H9 (cell line): Measurements from ENCODE around the gene AXIN2. TPM values are rescaled to one million over a fixed set of nuclear protein-coding genes. Genes with fewer than 3 reads are reported as not detected.

ENCODE experiments used
- DNase-seq: peaks from one replicate; pipeline ENCODE4 v3.0.0-alpha.2; 2017
- H2AFZ ChIP-seq: one replicate; pipeline ENCODE4 v1.6.1; 2013; ENCODE audit warnings: mild to moderate bottlenecking, low read length, control low read depth, moderate library complexity
- H2AK5ac ChIP-seq: 2 replicates; pipeline ENCODE4 v1.6.1; 2013; ENCODE audit warnings: low read length, control low read depth, mixed read lengths; ENCODE audit not compliant: insufficient read length
- H2BK120ac ChIP-seq: one replicate; pipeline ENCODE4 v1.6.1; 2013; ENCODE audit warnings: low read depth, mild to moderate bottlenecking, low read length, control low read depth, inconsistent platforms; ENCODE audit not compliant: poor library complexity, severe bottlenecking
- H2BK12ac ChIP-seq: 2 replicates; pipeline ENCODE4 v1.6.1; 2013; ENCODE audit warnings: low read length, control low read depth, mixed read lengths, low read depth; ENCODE audit not compliant: insufficient read length
- H2BK15ac ChIP-seq: 2 replicates; pipeline ENCODE4 v1.6.1; 2013; ENCODE audit warnings: low read depth, low read length, control low read depth
- H2BK20ac ChIP-seq: one replicate; pipeline ENCODE4 v1.6.1; 2013; ENCODE audit warnings: low read depth, mild to moderate bottlenecking, low read length, control low read depth, inconsistent platforms; ENCODE audit not compliant: poor library complexity, severe bottlenecking
- H2BK5ac ChIP-seq: 2 replicates; pipeline ENCODE4 v1.6.1; 2013; ENCODE audit warnings: low read length, control low read depth, mixed read lengths; ENCODE audit not compliant: insufficient read length
- H3K14ac ChIP-seq: 2 replicates; pipeline ENCODE4 v1.6.1; 2013; ENCODE audit warnings: low read length, control low read depth; ENCODE audit not compliant: insufficient read depth
- H3K18ac ChIP-seq: 2 replicates; pipeline ENCODE4 v1.6.1; 2013; ENCODE audit warnings: low read depth, mild to moderate bottlenecking, mixed read lengths, low read length, control low read depth; ENCODE audit not compliant: insufficient read length
- H3K23ac ChIP-seq: 2 replicates; pipeline ENCODE4 v1.6.1; 2013; ENCODE audit warnings: low read length, control low read depth, mixed read lengths, low read depth; ENCODE audit not compliant: insufficient read length
- H3K23me2 ChIP-seq: 2 replicates; pipeline ENCODE4 v1.6.1; 2013; ENCODE audit warnings: low read depth, mild to moderate bottlenecking, mixed read lengths, low read length, control low read depth; ENCODE audit not compliant: insufficient read length, poor library complexity, severe bottlenecking
- H3K27ac ChIP-seq: 2 replicates; pipeline ENCODE4 v1.5.1; 2013; ENCODE audit warnings: low read length, control low read depth, mixed read lengths, low read depth; ENCODE audit not compliant: insufficient read length
- H3K27me3 ChIP-seq: 2 replicates; pipeline ENCODE4 v1.6.1; 2013; ENCODE audit warnings: low read length, control low read depth, inconsistent platforms; ENCODE audit not compliant: insufficient read depth
- H3K4ac ChIP-seq: 2 replicates; pipeline ENCODE4 v1.6.1; 2013; ENCODE audit warnings: low read depth, mild to moderate bottlenecking, control low read depth, inconsistent platforms, low read length, moderate library complexity
- H3K4me1 ChIP-seq: 2 replicates; pipeline ENCODE4 v1.6.1; 2013; ENCODE audit warnings: low read length, control low read depth, inconsistent platforms; ENCODE audit not compliant: insufficient read depth
- H3K4me2 ChIP-seq: 2 replicates; pipeline ENCODE4 v1.6.1; 2013; ENCODE audit warnings: low read length, control low read depth, mixed read lengths; ENCODE audit not compliant: insufficient read length, insufficient read depth
- H3K56ac ChIP-seq: 2 replicates; pipeline ENCODE4 v1.6.1; 2013; ENCODE audit warnings: low read depth, mild to moderate bottlenecking, mixed read lengths, low read length, control low read depth; ENCODE audit not compliant: insufficient read length
- H3K79me1 ChIP-seq: 2 replicates; pipeline ENCODE4 v1.6.1; 2013; ENCODE audit warnings: low read depth, mild to moderate bottlenecking, moderate library complexity, low read length, control low read depth, inconsistent platforms; ENCODE audit not compliant: insufficient read depth, poor library complexity, severe bottlenecking
- H3K79me2 ChIP-seq: 2 replicates; pipeline ENCODE4 v1.6.1; 2013; ENCODE audit warnings: low read length, control low read depth, inconsistent platforms; ENCODE audit not compliant: insufficient read depth
- H3K9ac ChIP-seq: 2 replicates; pipeline ENCODE4 v1.6.1; 2013; ENCODE audit warnings: low read length, control low read depth, mixed read lengths; ENCODE audit not compliant: insufficient read length; ENCODE audit errors: extremely low read depth
- H3K9me3 ChIP-seq: one replicate; pipeline ENCODE4 v1.6.1; 2013; ENCODE audit warnings: low read depth, low read length, inconsistent platforms; ENCODE audit not compliant: control insufficient read depth
- H3T11ph ChIP-seq: one replicate; pipeline ENCODE4 v1.6.1; 2013; ENCODE audit warnings: mild to moderate bottlenecking, low read length, control low read depth, inconsistent platforms
- H4K20me1 ChIP-seq: one replicate; pipeline ENCODE4 v1.6.1; 2013; ENCODE audit not compliant: control insufficient read depth, insufficient read length, insufficient read depth
- H4K5ac ChIP-seq: 2 replicates; pipeline ENCODE4 v1.6.1; 2013; ENCODE audit warnings: low read depth, mild to moderate bottlenecking, mixed read lengths, low read length, control low read depth; ENCODE audit not compliant: insufficient read length
- H4K8ac ChIP-seq: replicated peaks from 2 replicates; pipeline ENCODE4 v1.6.1; 2013; ENCODE audit warnings: low read length, control low read depth, mixed read lengths, low read depth; ENCODE audit not compliant: insufficient read length
- H4K91ac ChIP-seq: 2 replicates; pipeline ENCODE4 v1.6.1; 2013; ENCODE audit warnings: low read depth, mild to moderate bottlenecking, moderate library complexity, mixed read lengths, low read length, control low read depth; ENCODE audit not compliant: insufficient read length
- H3K27ac Mint-ChIP-seq, 3 experiments: 2 replicates in 2 of 3; 3 replicates in 1 of 3; pipeline ENCODE4 v1.8.0; 2020 to 2021; ENCODE audit warnings: mixed read lengths in 3 of 3, mild to moderate bottlenecking in 1 of 3, moderate library complexity in 1 of 3
- H3K27me3 Mint-ChIP-seq: 2 replicates; pipeline ENCODE4 v1.8.0; 2021; ENCODE audit warnings: low read depth, mild to moderate bottlenecking, moderate library complexity, mixed read lengths
- H3K36me3 Mint-ChIP-seq, 3 experiments: 2 replicates in 2 of 3; 3 replicates in 1 of 3; pipeline ENCODE4 v1.8.0; 2020 to 2021; ENCODE audit warnings: low read depth in 3 of 3, mixed read lengths in 3 of 3; ENCODE audit not compliant: insufficient read depth in 1 of 3
- H3K4me1 Mint-ChIP-seq, 2 experiments: 2 replicates each; pipeline ENCODE4 v1.8.0; 2020; ENCODE audit warnings: mixed read lengths in 2 of 2
- H3K4me3 Mint-ChIP-seq, 2 experiments: 2 replicates in 1 of 2; 3 replicates in 1 of 2; pipeline ENCODE4 v1.8.0; 2020 to 2021; ENCODE audit warnings: mild to moderate bottlenecking in 2 of 2, mixed read lengths in 2 of 2, moderate library complexity in 1 of 2
- H3K9me3 Mint-ChIP-seq, 2 experiments: 2 replicates in 1 of 2; 3 replicates in 1 of 2; pipeline ENCODE4 v1.8.0; 2020; ENCODE audit warnings: mild to moderate bottlenecking in 2 of 2, mixed read lengths in 2 of 2, moderate library complexity in 1 of 2
- WGBS: extraction: QIAGEN DNeasy Blood & Tissue Kit; methylation state at CpG from one replicate; pipeline ENCODE4 v1.1.7; 2013; ENCODE audit warnings: missing lambda C conversion rate, low lambda C conversion rate, mixed read lengths; ENCODE audit not compliant: insufficient read length; ENCODE audit errors: extremely low coverage; 5-methylcytosine and 5-hydroxymethylcytosine counted together
- total RNA-seq: library from RNA; stranded (reverse); gene quantifications from 2 replicates; pipeline ENCODE4 v1.2.1, GENCODE V29; 2021
- TF ChIP-seq, protein P1 (sequence below): fragments of 200-600 bp; sonication (generic); conservative IDR thresholded peaks from 3 replicates; pipeline ENCODE4 v1.8.0; 2021; ENCODE audit warnings: antibody characterized with exemption, mild to moderate bottlenecking

Gene AXIN2
- total RNA-seq, 1 experiment from 2014 or later = 35.0 TPM

DNA sequence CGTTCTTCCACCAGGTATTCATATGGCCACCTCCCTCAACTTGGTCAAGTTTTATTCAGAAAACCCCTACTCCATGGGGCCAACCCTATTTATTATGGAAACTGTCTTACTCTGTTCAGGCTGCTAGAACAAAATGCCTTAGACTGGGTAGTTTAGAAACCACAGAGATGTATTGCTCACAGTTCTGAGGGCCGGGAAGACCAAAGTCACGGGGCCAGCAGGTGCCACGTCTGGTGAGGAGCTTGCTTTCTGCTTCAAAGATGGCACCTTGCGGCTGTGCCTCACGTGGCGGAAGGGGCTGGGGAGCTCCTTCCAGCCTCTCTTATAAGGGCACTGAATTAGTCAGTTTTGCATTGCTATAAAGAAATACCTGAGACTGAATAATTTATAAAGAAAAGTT lies 74.3 kb downstream of the AXIN2 start:
- Mint-ChIP-seq H3K27ac (no peak overlapping the region), H3K36me3 (peaks cover 0 to 13% (median 4%) of the 10 kb centered on the region in 3 experiments; a peak in 3 of 7 replicates), H3K9me3 (peaks cover 15 to 18% of the 10 kb centered on the region in 2 experiments; a peak in 4 of 5 replicates), H3K4me3 (no peak overlapping the region), H3K4me1 (peaks cover 7 to 11% of the 10 kb centered on the region in 2 experiments), H3K27me3 (peaks cover 4% of the 10 kb centered on the region)
- Histone ChIP-seq H2BK120ac (no peak overlapping the region), H3K14ac (no peak overlapping the region), H4K5ac (no peak overlapping the region), H2AK5ac (no peak overlapping the region), H2BK20ac (no peak overlapping the region), H3K4ac (no peak overlapping the region), H3K79me1 (no peaks in the 10 kb centered on the region), H4K20me1 (no peaks in the 10 kb centered on the region), H3T11ph (no peak overlapping the region), H3K9ac (no peak overlapping the region), H3K23me2 (no peaks in the 10 kb centered on the region), H2BK5ac (no peak overlapping the region), H3K4me2 (no peak overlapping the region), H3K18ac (no peak overlapping the region), H2AFZ (no peak overlapping the region), H3K4me1 (no peaks in the 10 kb centered on the region), H4K91ac (no peak overlapping the region), H3K27ac (no peak overlapping the region), H2BK12ac (no peak overlapping the region), H3K27me3 (no peaks in the 10 kb centered on the region), H3K79me2 (no peaks in the 10 kb centered on the region), H4K8ac (no peak overlapping the region), H3K23ac (no peak overlapping the region), H3K9me3 (no peaks in the 10 kb centered on the region), H3K56ac (no peak overlapping the region), H2BK15ac (no peak overlapping the region)
- DNase-seq = no peak
- WGBS = no CpG with 5 or more reads among the region's 7 CpGs
- TF ChIP-seq, protein P1, sequence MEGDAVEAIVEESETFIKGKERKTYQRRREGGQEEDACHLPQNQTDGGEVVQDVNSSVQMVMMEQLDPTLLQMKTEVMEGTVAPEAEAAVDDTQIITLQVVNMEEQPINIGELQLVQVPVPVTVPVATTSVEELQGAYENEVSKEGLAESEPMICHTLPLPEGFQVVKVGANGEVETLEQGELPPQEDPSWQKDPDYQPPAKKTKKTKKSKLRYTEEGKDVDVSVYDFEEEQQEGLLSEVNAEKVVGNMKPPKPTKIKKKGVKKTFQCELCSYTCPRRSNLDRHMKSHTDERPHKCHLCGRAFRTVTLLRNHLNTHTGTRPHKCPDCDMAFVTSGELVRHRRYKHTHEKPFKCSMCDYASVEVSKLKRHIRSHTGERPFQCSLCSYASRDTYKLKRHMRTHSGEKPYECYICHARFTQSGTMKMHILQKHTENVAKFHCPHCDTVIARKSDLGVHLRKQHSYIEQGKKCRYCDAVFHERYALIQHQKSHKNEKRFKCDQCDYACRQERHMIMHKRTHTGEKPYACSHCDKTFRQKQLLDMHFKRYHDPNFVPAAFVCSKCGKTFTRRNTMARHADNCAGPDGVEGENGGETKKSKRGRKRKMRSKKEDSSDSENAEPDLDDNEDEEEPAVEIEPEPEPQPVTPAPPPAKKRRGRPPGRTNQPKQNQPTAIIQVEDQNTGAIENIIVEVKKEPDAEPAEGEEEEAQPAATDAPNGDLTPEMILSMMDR = no peak
